ENCODE results near the gene PLXNB2.

PLXNB2 gene

GRCh38 chr22:50250555-50251476, 56.6 kb downstream of the PLXNB2 start, which contains the start of gene HDAC10:
HDAC10 (minus strand) TSS chr22:50251265; CDS start chr22:50251032, 233 bp downstream.
- DNase-seq (ENCODE audit: low read depth): no peak
- peak within 1 kb of the TSS; percentile 70 for H3K4me3 ChIP-seq (ENCODE audit: low read length)
- no peak for TF ChIP-seq CTCF (conservative IDR thresholded peaks at IDR 0.05; ENCODE audit: low read depth, low read length)

- TF ChIP-seq CTCF (conservative IDR thresholded peaks at IDR 0.05; ENCODE audit: low read depth, low read length): no peak
- no peak for DNase-seq (ENCODE audit: low read depth)
- peak overlapping the region; percentile 70 for H3K4me3 ChIP-seq (ENCODE audit: low read length)
Observed at GRCh38 chr22:50250249-50250554, 57.2 kb downstream of the PLXNB2 start.

- peak overlapping the region; percentile 70 for H3K4me3 ChIP-seq (ENCODE audit: low read length)
- no peak for TF ChIP-seq CTCF (conservative IDR thresholded peaks at IDR 0.05; ENCODE audit: low read depth, low read length)
- no peak for DNase-seq (ENCODE audit: low read depth)
Observed at GRCh38 chr22:50249341-50250248, 57.9 kb downstream of the PLXNB2 start.

- no peak for DNase-seq (ENCODE audit: low read depth)
- no peak overlapping the region for H3K4me3 ChIP-seq (ENCODE audit: low read length)
Observed at GRCh38 chr22:50248196-50249081, 59.0 kb downstream of the PLXNB2 start.

GRCh38 chr22:50247748-50248147, 59.7 kb downstream of the PLXNB2 start:
- TF ChIP-seq CTCF (conservative IDR thresholded peaks at IDR 0.05; ENCODE audit: low read depth, low read length): no peak
- no peak for DNase-seq (ENCODE audit: low read depth)
- H3K4me3 ChIP-seq (ENCODE audit: low read length): no peak overlapping the region

More at GRCh38 chr22:50248196-50249081, 59.0 kb downstream of the PLXNB2 start:
- TF ChIP-seq CTCF (conservative IDR thresholded peaks at IDR 0.05; ENCODE audit: low read depth, low read length): no peak
